Left lobe of liver (tissue), 2 donors: ENCODE results near the gene ENSA. TPM values are rescaled to one million over a fixed set of nuclear protein-coding genes. Genes with fewer than 3 reads are reported as not detected.
"Not testable (repeated sequence)": the region's sequence is repeated elsewhere in the genome, so short reads cannot be mapped to it uniquely, and the experiment has no call there.

ENCODE experiments used
- ATAC-seq: fragments of 200-7000 bp; cut with Tn5 transposase; one replicate; pipeline ENCODE4 v1.9.1; 2020; ENCODE audit warnings: mild to moderate bottlenecking, moderate library complexity
- DNase-seq: peaks from one replicate; pipeline ENCODE4 v3.0.0-alpha.2; 2020; ENCODE audit warnings: low spot score
- total RNA-seq: library from RNA; stranded (reverse); gene quantifications from one replicate; pipeline ENCODE4 v1.2.1, GENCODE V29; 2021
- donor health status: DM: no; HTN: no; CAD: no; lungs with moderate emphysema.
- donor health status: DM: no; HTN: yes; CAD: no.

Gene ENSA
- total RNA-seq, 1 donor from 2014 or later, result 63.4 TPM

- ATAC-seq, result no peak
- DNase-seq, result no peak
These were observed 47.0 kb downstream of the ENSA start for GRCh38 chr1:150582371-150582770.

DNA sequence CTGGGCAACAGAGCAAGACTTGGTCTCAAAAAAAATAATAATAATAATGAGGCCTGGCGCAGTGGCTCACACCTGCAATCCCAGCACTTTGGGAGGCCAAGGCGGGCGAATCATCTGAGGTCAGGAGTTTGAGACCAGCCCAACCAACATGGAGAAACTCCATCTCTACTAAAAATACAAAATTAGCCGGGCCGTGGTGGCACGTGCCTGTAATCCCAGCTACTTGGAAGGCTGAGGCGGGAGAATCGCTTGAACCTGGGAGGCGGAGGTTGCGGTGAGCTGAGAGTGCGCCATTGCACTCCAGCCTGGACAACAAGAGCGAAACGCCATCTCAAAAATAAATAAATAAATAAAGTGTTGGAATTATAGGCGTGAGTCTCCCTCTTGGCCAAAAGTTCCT is 47.5 kb downstream of the ENSA start:
- not testable (repeated sequence) for ATAC-seq, DNase-seq

DNA sequence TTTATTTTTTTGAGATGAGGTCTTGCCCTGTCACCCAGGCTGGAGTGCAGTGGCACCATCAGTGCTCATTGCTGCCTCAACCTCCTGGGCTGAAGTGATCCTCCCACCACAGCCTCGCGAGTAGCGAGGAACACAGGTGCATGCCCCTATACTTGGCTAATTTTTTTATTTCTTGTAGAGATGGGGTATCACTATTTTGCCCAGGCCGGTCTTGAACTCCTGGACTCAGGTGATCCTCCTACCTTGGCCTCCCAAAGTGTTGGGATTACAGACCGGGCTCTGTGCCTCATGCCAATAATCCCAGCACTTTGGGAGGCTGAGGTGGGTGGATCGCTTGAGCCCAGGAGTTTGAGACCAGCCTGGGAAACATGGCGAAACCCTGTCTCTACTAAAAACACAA is 48.0 kb downstream of the ENSA start:
- ATAC-seq, DNase-seq: not testable (repeated sequence)

- DNase-seq, result not testable (repeated sequence)
These were observed 48.4 kb downstream of the ENSA start for GRCh38 chr1:150580966-150581365.

GRCh38 chr1:150579945-150580642 is 49.3 kb downstream of the ENSA start:
- DNase-seq (no peak), ATAC-seq (no peak)

More at GRCh38 chr1:150580966-150581365, 48.4 kb downstream of the ENSA start:
- not testable (repeated sequence) for ATAC-seq

GRCh38 chr1:150579110-150579944 is 50.1 kb downstream of the ENSA start, which contains the start of gene MCL1:
Gene MCL1 (minus strand): TSS chr1:150579610. CDS start chr1:150579530, 80 bp downstream.
- peak; percentile 93 for DNase-seq
- peak; percentile 85 for ATAC-seq

DNA sequence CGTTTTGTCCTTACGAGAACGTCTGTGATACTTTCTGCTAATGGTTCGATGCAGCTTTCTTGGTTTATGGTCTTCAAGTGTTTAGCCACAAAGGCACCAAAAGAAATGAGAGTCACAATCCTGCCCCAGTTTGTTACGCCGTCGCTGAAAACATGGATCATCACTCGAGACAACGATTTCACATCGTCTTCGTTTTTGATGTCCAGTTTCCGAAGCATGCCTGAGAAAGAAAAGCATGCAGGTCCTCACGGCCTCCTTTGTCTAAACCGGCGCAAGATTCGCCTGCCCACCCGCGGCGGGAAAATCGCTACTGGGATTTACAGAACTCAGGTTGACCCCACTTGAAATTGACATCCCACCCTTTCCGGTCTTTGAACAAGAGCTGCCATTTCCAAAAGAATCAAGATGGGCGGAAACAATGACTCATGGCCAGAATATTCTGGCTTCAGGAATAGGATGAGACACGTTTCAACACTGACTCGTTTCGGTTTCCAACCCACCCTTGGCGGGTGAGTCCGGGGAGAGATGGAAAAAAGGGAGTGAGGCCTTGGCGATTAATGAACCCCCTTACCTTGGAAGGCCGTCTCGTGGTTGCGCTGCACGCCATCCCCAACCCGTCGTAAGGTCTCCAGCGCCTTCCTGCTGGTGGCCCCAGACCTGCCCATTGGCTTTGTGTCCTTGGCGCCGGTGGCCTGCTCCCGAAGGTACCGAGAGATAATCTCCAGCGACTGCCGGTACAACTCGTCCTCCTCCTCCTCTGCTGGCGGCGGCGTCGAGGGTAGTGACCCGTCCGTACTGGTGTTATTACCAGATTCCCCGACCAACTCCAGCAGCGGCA is 50.9 kb downstream of the ENSA start:
- ATAC-seq (peak; percentile 2), DNase-seq (peak; percentile 65)

DNA sequence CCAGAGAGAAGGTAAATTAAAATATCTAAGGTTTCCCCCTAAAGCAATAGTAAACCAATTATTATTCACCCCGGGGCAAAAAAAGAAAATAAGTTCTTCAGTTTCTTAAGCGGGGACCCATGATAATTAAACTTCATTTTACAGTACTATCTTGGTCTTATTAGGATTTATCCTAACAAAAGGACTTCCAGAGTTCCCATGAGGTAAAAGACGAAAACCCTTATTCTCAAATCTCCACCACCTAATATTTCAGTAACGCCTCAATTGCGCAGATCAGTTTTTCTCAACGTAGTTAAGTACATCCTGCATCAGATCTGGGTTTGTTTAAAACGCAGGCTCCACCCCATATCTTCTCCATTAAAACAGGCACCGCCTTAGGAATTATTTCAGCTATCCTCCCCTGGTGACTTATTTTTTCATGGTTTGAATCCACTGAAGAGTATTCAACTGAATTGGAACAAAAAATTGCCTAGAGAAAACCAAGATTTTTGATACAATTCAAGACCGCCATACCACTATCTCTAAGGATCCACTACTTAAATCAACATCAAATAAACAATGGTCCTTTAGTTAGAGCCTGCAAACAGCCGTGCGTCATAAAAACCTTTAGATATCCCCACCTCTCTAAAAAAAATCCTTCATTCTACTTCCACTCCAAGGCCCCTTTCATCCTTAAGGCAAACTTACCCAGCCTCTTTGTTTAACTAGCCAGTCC is 51.7 kb downstream of the ENSA start:
- DNase-seq (no peak), ATAC-seq (no peak)

- peak; percentile 5 for ATAC-seq
- no peak for DNase-seq
These were observed 52.4 kb downstream of the ENSA start for GRCh38 chr1:150576794-150577556.

- DNase-seq (no peak), ATAC-seq (no peak)
These were observed 53.1 kb downstream of the ENSA start for GRCh38 chr1:150576367-150576711.

DNA sequence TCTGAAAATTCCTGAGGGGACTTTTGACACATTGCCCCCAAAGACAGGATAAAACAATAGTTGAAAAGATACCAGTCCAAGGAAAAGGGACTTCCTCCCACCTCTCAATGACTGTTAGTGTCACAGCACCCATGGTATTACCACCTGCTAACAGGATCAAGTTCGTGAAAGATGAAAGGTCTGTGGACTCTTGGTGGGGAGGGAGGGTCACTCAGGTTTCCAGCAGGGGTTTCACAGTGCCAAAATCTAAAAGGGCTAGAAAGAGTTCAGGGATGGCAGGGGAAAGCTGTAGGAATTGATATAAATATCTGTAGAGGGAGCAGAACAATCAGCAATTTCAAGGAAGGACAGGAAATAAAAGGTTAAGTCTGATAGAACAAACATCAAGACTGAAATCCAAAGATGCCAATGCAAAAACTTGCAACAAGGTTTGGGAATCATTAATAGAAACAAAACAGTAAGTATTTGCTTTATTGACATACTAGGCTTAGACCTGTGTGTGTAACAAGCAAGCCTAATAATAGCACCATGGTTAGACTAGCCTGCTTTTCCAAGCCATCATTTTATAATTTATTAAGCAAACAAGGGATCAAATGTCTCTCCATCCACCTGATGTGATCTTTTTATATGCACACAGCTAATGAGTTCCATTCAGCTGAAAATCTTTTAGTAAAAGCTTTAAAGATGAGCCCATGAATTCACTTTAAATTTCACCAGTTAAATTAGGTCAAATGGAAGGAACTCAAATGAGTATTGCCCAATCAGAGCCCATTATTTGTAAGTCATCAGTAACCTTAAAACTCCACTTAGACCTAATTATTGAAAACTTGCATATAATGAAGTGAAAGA is 53.7 kb downstream of the ENSA start:
- DNase-seq (no peak), ATAC-seq (peak; percentile 39)

- ATAC-seq, result no peak
These were observed 54.3 kb downstream of the ENSA start for GRCh38 chr1:150575072-150575489.

DNA sequence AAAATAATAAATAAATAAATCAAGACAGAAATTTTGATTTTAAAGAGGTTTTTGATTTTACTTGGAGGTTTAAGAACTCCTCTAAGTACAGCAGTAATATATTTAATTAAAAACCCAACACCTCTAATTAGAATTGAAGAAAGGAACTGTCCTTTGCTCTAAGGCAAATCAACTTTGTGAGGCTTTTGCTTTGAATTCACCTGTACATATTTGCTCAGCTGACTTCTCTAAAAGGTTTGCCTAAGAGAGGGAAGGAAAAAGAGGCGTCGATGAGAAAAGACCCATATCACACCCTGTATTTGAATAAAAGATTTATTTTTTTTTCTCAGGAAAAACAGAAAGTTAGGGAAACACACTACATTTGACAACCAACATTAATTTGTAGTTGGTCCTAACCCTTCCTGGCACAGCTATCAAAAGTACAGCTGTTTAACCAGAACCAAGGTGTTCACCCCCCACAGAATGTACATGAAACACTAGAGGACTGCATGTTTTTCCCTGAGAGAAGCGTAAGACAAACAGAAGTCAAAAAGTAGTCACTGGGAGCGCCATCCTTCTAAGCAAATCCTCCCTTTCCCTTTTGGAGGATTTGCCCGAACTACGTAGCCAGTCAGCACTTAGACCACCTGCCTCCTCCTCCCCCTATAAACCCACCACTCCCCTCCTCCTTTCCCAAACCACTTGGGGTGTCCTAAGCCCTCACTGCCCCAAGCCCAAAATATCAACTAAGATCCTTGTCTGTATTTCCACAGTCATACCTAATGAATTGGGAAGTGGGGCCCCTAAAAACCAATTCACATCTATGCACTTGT is 54.9 kb downstream of the ENSA start:
- ATAC-seq (no peak), DNase-seq (no peak)

More at GRCh38 chr1:150575072-150575489, 54.3 kb downstream of the ENSA start:
- DNase-seq, result no peak

DNA sequence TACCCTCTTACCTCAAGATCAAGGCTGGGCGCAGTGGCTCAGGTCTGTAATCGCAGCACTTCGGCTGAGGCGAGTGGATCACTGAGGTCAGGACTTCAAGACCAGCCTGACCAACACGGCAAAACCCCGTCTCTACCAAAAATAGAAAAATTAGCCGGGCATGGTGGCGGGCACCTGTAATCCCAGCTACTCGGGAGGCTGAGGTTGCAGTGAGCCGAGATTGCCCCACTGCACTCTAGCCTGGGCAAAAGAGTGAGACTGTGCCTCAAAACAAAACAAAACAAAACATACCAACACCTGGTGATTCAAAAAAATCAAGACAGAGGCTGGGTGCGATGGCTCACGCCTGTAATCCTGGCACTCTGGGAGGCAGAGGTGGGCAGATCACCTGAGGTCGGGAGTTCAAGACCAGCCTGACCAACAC is 55.8 kb downstream of the ENSA start:
- not testable (repeated sequence) for DNase-seq, ATAC-seq

DNA sequence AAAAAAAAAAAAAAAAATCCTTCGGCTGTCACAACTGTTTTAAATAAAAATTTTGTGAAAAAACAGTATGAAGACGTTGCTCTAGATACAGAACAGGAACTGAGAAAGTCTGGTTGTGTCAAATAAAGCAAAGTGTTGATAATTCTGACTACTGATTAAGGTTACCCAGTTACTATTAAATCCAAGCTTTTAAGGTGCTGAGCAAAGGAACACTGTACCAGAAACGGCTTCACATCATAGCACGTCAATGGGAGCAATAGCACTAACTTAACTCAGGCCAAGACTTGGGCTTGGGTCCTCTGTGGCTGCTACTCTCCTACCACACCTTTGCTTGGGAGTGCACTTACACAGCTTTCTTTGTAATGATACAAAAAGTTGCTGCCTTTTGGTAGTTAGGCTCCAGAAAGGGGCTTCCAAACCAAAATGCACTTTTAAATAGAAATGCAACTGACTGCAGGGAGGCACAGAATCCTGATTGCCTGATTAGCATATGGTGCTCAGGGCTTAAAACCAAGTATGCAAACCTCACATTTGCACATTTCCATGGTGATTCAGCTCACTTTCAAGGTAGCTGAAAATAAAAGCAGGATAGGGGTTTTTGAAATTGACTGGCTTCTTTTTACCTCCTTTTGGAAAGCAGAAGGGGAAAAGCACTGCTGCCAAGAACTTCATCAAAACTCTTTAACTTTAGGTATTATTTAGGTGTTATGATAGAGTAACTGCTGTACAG is 56.3 kb downstream of the ENSA start:
- no peak for DNase-seq
- no peak for ATAC-seq
